ENCODE data around the gene FCER2. TPM values are rescaled to one million over a fixed set of nuclear protein-coding genes. Genes with fewer than 3 reads are reported as not detected.
A peak's percentile ranks its signal among the peaks of the same experiment; 100 is the strongest.

Gene FCER2
- total and polyA plus RNA-seq, 2 of the 13 experiments (the other 11 are each of a cell fraction or from before 2014, with no cell fraction given), result not detected

GRCh38 chr19:7680606-7681339 is 21.2 kb downstream of the FCER2 start, which contains the start of gene TRAPPC5 (continued):
- TF ChIP-seq DNMT3B (CRISPR knock-in tag; conservative IDR thresholded peaks at IDR 0.05) (no peak), SNAPC5 (CRISPR knock-in tag; IDR thresholded peaks at IDR 0.05; ENCODE audit: borderline replicate concordance) (no peak), DRAP1 (CRISPR knock-in tag; IDR thresholded peaks at IDR 0.05) (0 out of 2 replicates have a peak, but pooled peaks have one; percentile 33), U2AF2 (IDR thresholded peaks at IDR 0.05; ENCODE audit: low read depth, low read length) (no peak), FOXK1 (CRISPR knock-in tag; IDR thresholded peaks at IDR 0.05; ENCODE audit: borderline replicate concordance, low read depth) (no peak; the same call in 1 of the 2 replicates), KLF11 (CRISPR knock-in tag; IDR thresholded peaks at IDR 0.05) (no peak), ZBTB10 (CRISPR knock-in tag; IDR thresholded peaks at IDR 0.05; ENCODE audit: borderline replicate concordance) (no peak), RFX1 (IDR thresholded peaks at IDR 0.05) (no peak), ETV5 (CRISPR knock-in tag; IDR thresholded peaks at IDR 0.05; ENCODE audit: borderline replicate concordance) (0 out of 2 replicates have a peak, but pooled peaks have one; percentile 15), TMF1 (CRISPR knock-in tag; IDR thresholded peaks at IDR 0.05; ENCODE audit: low read depth) (no peak), ZNF207 (IDR thresholded peaks at IDR 0.05; ENCODE audit: borderline replicate concordance) (no peak), DZIP1 (CRISPR knock-in tag; IDR thresholded peaks at IDR 0.05) (0 out of 2 replicates have a peak, but pooled peaks have one; percentile 42), ZFP90 (CRISPR knock-in tag; IDR thresholded peaks at IDR 0.05; ENCODE audit: borderline replicate concordance) (no peak), ZBTB25 (CRISPR knock-in tag; IDR thresholded peaks at IDR 0.05) (no peak), NFE2L1 (CRISPR knock-in tag; IDR thresholded peaks at IDR 0.05; ENCODE audit: borderline replicate concordance) (no peak), PHF5A (CRISPR knock-in tag; IDR thresholded peaks at IDR 0.05; ENCODE audit: low read depth, unreplicated experiment) (no peak), SAFB2 (CRISPR knock-in tag; IDR thresholded peaks at IDR 0.05; ENCODE audit: borderline replicate concordance, low read depth) (no peak; the same call in 1 of the 2 replicates), ZNF7 (CRISPR knock-in tag; IDR thresholded peaks at IDR 0.05) (no peak), TBP (CRISPR knock-in tag; IDR thresholded peaks at IDR 0.05) (no peak), ZNF850 (CRISPR knock-in tag; conservative IDR thresholded peaks at IDR 0.05) (no peak), ZNF557 (CRISPR knock-in tag; IDR thresholded peaks at IDR 0.05) (no peak)
